Activated CD8-positive, alpha-beta T cell treated with anti-CD3 and anti-CD28 coated beads for 36 hours (primary cell): ENCODE measurements around the gene KRTAP12-2. TPM values are rescaled to one million over a fixed set of nuclear protein-coding genes. Genes with fewer than 3 reads are reported as not detected.
"Not testable (repeated sequence)": the region's sequence is repeated elsewhere in the genome, so short reads cannot be mapped to it uniquely, and the experiment has no call there.

Experiments used
- ATAC-seq: fragments of 200-7000 bp; cut with Tn5 transposase; one replicate; pipeline ENCODE4 v1.10.0; 2021; ENCODE audit warnings: mild to moderate bottlenecking, moderate library complexity
- CTCF ChIA-PET: fragments of 350-600 bp; sonication (Branson Sonifier 250); formaldehyde crosslinking; loops from one replicate; lab custom pipeline; 2021; ENCODE audit warnings: antibody characterized with exemption; lab: Charles Lee
- POLR2A ChIA-PET: fragments of 350-600 bp; sonication (Branson Sonifier 250); formaldehyde crosslinking; loops from one replicate; lab custom pipeline; 2021; ENCODE audit warnings: antibody characterized with exemption; lab: Charles Lee
- DNase-seq: peaks from one replicate; pipeline ENCODE4 v3.0.0-alpha.2; 2020
- H3K27ac Mint-ChIP-seq: one replicate; pipeline ENCODE4 v1.8.0; 2021; ENCODE audit warnings: mild to moderate bottlenecking, mixed read lengths
- H3K27me3 Mint-ChIP-seq: one replicate; pipeline ENCODE4 v1.8.0; 2021; ENCODE audit warnings: mixed read lengths
- H3K36me3 Mint-ChIP-seq: one replicate; pipeline ENCODE4 v1.8.0; 2021; ENCODE audit warnings: low read depth, mixed read lengths
- H3K4me1 Mint-ChIP-seq: one replicate; pipeline ENCODE4 v1.8.0; 2021; ENCODE audit warnings: low read depth, mixed read lengths
- H3K4me3 Mint-ChIP-seq: one replicate; pipeline ENCODE4 v1.8.0; 2021; ENCODE audit warnings: mild to moderate bottlenecking, moderate library complexity, mixed read lengths
- H3K9me3 Mint-ChIP-seq: one replicate; pipeline ENCODE4 v1.8.0; 2021; ENCODE audit warnings: mixed read lengths
- intact Hi-C: fragments of 100-400 bp; cut with micrococcal nuclease; formaldehyde crosslinking; loops from one replicate; pipeline ENCODE4 v1.10.0; 2022
- total RNA-seq, 2 experiments: library from RNA; stranded (reverse); gene quantifications; one replicate each; pipeline ENCODE4 v1.2.3, GENCODE V29; 2021
- TF ChIP-seq, protein P1 (sequence below): fragments of 200-600 bp; IDR thresholded peaks from one replicate; pipeline ENCODE4 v1.8.0; 2022; ENCODE audit warnings: antibody characterized with exemption, mild to moderate bottlenecking

Gene KRTAP12-2
- total RNA-seq, 2 experiments from 2014 or later, result not detected

DNA sequence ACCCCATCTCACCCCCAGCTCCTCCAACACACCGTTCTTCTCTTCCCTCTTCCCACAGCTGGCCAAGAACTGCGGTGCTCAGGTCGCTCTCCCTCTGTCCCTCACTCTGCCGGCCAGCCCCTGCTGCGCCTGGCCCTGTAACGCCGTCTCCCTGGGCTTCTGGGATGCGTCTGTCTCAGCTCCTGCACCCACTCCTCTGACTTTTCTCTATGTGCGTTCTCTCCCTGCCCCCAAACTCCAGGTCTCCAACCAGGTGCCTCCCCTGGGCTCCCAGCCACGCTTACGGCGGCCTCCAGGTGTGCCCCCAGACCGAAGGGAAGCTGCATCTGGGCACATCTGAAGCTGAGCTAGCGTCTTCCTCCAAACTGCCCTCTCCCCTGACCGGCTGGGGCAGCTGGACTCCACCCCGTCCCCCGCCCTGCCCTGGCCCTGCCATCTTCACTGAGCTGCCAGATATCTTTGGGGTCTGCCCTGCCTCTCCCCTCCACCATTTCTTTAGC lies 32.8 kb upstream of the KRTAP12-2 start:
- intact Hi-C loops, result no loop called here
- Mint-ChIP-seq H3K4me3 (no peak overlapping the region), H3K27me3 (peaks cover 52% of the 10 kb centered on the region), H3K4me1 (peaks cover 2% of the 10 kb centered on the region), H3K36me3 (no peaks in the 10 kb centered on the region), H3K9me3 (no peaks in the 10 kb centered on the region), H3K27ac (no peak overlapping the region)
- POLR2A ChIA-PET, result no interaction called here
- CTCF ChIA-PET, result interaction anchor here (1.0 kb wide), 1 partner anchor 189 kb away, joined by 3 read pairs; no protein-coding TSS in a partner anchor
- no peak for ATAC-seq
- TF ChIP-seq, protein P1, sequence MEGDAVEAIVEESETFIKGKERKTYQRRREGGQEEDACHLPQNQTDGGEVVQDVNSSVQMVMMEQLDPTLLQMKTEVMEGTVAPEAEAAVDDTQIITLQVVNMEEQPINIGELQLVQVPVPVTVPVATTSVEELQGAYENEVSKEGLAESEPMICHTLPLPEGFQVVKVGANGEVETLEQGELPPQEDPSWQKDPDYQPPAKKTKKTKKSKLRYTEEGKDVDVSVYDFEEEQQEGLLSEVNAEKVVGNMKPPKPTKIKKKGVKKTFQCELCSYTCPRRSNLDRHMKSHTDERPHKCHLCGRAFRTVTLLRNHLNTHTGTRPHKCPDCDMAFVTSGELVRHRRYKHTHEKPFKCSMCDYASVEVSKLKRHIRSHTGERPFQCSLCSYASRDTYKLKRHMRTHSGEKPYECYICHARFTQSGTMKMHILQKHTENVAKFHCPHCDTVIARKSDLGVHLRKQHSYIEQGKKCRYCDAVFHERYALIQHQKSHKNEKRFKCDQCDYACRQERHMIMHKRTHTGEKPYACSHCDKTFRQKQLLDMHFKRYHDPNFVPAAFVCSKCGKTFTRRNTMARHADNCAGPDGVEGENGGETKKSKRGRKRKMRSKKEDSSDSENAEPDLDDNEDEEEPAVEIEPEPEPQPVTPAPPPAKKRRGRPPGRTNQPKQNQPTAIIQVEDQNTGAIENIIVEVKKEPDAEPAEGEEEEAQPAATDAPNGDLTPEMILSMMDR, result no peak
- DNase-seq, result no peak

GRCh38 chr21:44697811-44698734 lies 31.3 kb upstream of the KRTAP12-2 start:
- Mint-ChIP-seq H3K9me3 (peaks cover 4% of the 10 kb centered on the region), H3K4me1 (peaks cover 7% of the 10 kb centered on the region), H3K4me3 (no peak overlapping the region), H3K36me3 (no peaks in the 10 kb centered on the region), H3K27me3 (peaks cover 45% of the 10 kb centered on the region), H3K27ac (no peak overlapping the region)
- DNase-seq, result no peak
- TF ChIP-seq, protein P1, result no peak
- ATAC-seq, result no peak
- ChIA-PET POLR2A (no interaction called here), CTCF (no interaction called here)
- intact Hi-C loops, result no loop called here

GRCh38 chr21:44697172-44697810 lies 30.6 kb upstream of the KRTAP12-2 start, which contains the start of gene KRTAP10-12:
KRTAP10-12 (plus strand) TSS chr21:44697172; CDS start chr21:44697202, 30 bp downstream.
- CTCF ChIA-PET, result interaction anchor here (1.4 kb wide), 1 partner anchor 12 kb away, joined by 4 read pairs; no protein-coding TSS in a partner anchor
- POLR2A ChIA-PET, H3K36me3 Mint-ChIP-seq, intact Hi-C loops, DNase-seq, H3K4me1 Mint-ChIP-seq, ATAC-seq, H3K27ac Mint-ChIP-seq, H3K4me3 Mint-ChIP-seq: not testable (repeated sequence)
- H3K27me3 Mint-ChIP-seq, result peaks cover 37% of the 10 kb centered on the region
- peaks cover 11% of the 10 kb centered on the region for H3K9me3 Mint-ChIP-seq

DNA sequence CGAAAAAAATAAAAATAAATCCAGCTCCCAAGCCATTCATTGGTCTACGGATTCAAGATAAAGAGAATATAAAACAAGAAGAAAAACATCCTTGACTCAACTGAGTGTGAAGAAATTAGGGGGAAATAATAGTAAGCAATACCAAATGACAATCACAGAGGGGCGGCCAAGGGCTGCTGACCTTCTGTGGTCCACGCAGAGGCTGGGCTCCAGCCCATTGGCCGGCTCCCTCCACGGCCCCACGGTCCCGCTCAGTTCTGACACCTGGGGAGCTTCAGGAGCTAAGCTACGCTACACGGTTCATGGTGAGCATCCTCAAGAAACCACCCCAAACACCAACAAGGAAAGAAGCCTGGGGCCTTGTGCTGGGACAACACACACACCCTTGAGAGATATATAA lies 29.8 kb upstream of the KRTAP12-2 start:
- Mint-ChIP-seq H3K36me3 (no peaks in the 10 kb centered on the region), H3K4me1 (peaks cover 12% of the 10 kb centered on the region), H3K27ac (no peak overlapping the region), H3K27me3 (peaks cover 32% of the 10 kb centered on the region), H3K9me3 (peaks cover 11% of the 10 kb centered on the region), H3K4me3 (no peak overlapping the region)
- ATAC-seq (no peak), DNase-seq (no peak)
- TF ChIP-seq, protein P1, result no peak
- intact Hi-C loops, result no loop called here
- POLR2A ChIA-PET, result no interaction called here
- CTCF ChIA-PET, result interaction anchor here (1.0 to 1.4 kb wide), 2 partner anchors 12 to 97 kb away, joined by 3 to 4 read pairs; no protein-coding TSS in a partner anchor

DNA sequence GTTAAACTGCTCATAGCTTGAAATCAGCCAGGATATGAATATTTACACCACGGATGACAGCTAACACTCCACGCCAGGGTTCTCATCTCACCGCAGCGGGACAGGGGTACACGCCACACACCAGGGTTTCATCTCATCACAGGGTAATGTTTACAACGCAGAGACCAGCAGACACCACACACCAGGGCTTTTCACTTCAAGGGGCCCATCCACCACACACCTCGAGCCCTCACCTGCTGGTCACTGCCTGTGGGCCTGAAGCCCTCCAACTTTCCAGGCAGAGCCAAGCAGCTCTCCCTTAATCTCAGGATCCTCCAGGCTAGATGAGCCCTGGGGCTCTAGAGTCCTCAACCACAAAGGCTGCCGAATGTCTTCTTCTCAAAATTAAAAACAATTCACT lies 28.9 kb upstream of the KRTAP12-2 start:
- CTCF ChIA-PET, result no interaction called here
- Mint-ChIP-seq H3K4me1 (peaks cover 18% of the 10 kb centered on the region), H3K36me3 (no peaks in the 10 kb centered on the region), H3K27ac (no peak overlapping the region), H3K9me3 (peaks cover 11% of the 10 kb centered on the region), H3K27me3 (peaks cover 27% of the 10 kb centered on the region), H3K4me3 (no peak overlapping the region)
- ATAC-seq, result no peak
- TF ChIP-seq, protein P1, result no peak
- no peak for DNase-seq
- intact Hi-C loops, result no loop called here
- POLR2A ChIA-PET, result no interaction called here
